GM18526 (cell line): ENCODE data around the gene ZDHHC18.

ENCODE experiments used
- POLR2A ChIP-seq: IDR thresholded peaks from 3 replicates; pipeline ENCODE4 v1.6.1; 2011; ENCODE audit not compliant: insufficient read length; ENCODE audit errors: extremely low read depth

Gene ZDHHC18

GRCh38 chr1:26848499-26848898, 22.0 kb downstream of the ZDHHC18 start:
- no peak for TF ChIP-seq POLR2A

- no peak for TF ChIP-seq POLR2A
These were observed 22.7 kb downstream of the ZDHHC18 start for GRCh38 chr1:26848941-26849774.

- no peak for TF ChIP-seq POLR2A
These were observed 24.7 kb downstream of the ZDHHC18 start for GRCh38 chr1:26851106-26851684.

GRCh38 chr1:26852701-26853100, 26.2 kb downstream of the ZDHHC18 start:
- no peak for TF ChIP-seq POLR2A

DNA sequence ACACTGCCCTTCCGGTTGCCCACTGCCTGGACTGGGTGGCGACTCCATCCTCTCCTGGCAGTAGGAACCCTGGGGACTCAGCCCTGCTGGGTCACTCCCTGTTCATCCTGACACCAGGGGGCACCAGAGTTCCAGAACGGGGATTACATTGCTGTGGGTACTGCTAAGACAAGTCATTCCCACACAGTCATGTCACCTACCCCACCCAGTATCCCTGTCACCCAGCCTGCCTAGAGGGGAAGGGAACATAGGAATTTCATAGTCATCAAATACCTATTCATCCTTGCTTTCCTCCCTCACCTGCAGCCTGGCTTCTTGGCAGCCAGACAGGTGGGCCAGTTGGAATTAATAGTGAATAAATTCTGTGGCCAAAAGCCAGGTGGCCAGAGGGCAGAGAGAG, 26.7 kb downstream of the ZDHHC18 start:
- no peak for TF ChIP-seq POLR2A

DNA sequence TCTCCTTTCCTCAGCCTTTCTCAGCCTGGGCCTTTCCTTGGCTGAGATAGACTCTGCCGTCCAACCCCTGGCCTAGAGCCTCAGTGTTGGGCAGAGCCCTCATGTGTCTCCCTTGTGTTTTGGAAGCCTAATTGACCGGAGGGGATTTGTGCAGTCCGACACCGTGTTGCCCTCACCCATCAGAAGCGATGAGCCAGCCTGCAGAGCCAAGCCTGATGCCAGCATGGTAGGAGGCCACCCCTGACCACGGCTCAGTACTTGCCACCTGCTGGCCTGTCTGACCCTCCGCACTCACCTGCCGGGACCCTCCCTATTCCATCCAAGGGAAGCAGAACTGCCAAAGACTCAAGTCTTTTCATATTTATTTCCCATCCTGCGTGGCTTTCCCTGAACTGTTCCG, 27.1 kb downstream of the ZDHHC18 start:
- TF ChIP-seq POLR2A, result no peak

DNA sequence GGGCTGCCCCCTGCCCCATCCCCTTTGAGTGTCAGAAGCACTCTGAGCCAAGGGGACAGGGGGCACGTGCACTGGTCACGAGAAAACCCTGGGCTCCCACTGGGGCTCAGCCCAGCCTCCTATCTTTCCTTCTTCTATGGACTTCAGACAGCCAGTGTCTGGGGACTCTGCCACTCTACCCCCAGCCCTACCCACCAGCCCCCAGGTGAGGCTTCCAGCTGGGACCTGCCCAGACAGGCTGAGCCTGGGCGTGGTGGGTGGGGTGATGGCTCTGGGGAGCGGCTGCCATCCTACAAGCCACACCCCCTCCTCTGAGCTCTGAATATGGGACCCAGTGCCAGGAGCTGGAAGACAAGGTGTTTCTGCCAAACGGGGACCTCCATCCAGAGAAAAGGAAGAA, 28.4 kb downstream of the ZDHHC18 start:
- TF ChIP-seq POLR2A, result no peak

DNA sequence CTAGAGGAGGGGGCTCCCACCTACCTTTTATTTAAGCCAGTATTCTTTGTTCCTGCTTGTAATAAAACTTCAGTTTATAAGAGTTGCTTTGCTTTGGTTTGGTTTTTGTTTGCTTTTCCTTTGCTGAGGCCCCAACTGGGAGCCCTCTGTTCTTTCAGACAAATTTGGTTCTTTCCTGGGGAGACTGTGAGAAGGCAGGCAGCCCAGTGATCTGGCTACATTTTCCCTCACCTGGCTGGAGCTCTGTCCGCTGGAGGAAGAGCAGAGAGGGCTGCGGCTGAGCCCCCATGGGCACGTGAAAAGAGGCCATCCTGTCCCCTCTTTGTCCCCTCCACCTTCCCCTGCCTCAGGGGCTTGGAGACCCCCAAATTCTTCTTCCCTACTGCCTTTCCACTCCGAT, 29.1 kb downstream of the ZDHHC18 start:
- no peak for TF ChIP-seq POLR2A

DNA sequence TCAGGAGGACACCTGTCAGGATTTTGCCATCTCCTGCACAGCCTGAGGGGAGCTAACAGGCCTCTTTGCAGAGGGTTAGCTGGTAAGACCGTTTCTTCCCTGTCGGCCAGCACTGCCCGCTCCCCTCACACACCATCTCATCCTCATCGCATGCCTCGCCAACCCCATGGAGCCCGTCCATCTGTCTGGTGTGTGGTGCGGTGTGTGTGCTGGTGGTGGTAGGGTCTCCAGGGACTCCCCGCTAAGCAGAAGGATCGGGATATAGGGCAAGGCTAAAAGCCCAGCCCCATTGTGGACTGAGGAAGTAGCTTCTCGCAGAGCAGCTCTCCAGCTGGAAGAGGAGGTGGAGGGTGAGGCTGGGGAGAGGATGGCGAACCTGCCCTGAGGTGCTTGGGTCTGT, 29.7 kb downstream of the ZDHHC18 start:
- no peak for TF ChIP-seq POLR2A

- no peak for TF ChIP-seq POLR2A
These were observed 30.3 kb downstream of the ZDHHC18 start for GRCh38 chr1:26856604-26857469.

DNA sequence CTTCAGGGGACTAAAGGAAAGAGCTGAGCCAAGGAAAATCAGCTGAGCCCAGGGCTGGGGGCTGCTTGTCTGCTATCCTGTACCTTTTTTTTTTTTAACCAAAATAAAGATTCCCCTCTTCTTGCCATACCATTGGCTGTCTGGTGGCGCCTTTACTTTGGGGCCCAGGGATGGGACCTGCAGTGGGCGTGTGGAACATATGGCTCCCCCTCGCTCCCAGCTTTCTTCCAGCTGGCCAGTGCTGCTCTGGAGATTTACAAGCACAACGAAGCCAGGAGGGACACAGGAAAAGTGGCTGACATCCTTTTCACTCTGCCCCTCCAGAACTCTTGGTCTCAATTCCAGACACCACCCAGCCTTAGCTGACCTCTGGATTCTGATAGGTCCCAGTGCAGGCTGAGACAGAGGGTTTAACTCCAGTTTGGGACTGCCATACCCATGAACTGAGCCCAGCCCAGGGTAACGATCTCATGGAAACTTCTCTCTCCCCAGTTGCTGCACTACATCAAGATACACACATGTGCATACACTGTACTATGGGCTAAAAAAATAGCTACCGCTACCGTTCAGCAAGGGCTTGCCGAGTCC, 31.1 kb downstream of the ZDHHC18 start:
- no peak for TF ChIP-seq POLR2A

- TF ChIP-seq POLR2A, result no peak
These were observed 31.7 kb downstream of the ZDHHC18 start for GRCh38 chr1:26858160-26858559.

DNA sequence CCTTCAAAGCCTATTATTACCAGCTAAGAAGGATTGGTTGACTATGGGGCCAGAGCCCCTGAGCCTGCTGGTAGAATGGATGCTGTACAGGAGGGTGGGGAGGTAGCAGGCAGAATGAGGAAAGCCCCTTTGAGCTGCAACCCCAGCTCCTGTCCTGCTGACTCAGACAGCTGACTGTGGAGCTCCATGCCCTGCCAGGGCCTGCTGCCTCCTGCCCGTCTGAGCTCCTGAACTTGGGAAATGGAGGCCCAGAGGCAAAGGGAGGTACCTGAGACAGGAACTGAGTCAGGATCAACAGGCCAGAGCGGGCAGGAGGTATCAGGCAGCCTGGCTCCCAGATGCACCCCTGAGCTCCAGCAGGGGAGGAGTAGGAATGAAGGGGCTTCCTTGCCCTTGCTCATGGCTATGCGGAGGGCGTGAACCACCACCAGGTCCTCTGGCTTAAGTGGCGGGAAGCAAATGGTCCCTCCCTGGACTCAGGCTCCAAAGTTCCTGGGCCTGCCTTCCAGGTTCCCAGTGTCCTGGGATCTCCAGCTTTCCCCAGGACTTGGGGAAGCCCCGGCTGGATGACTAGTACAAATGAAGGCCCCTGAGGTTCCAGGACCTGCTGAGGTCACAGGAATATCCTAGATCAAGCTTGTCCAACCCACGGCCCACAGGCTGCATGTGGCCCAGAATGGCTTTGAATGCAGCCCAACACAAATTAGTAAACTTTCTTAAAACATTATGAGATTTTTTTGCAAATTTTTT, 32.6 kb downstream of the ZDHHC18 start:
- TF ChIP-seq POLR2A, result no peak

GRCh38 chr1:26861286-26861701, 34.8 kb downstream of the ZDHHC18 start:
- TF ChIP-seq POLR2A, result no peak

DNA sequence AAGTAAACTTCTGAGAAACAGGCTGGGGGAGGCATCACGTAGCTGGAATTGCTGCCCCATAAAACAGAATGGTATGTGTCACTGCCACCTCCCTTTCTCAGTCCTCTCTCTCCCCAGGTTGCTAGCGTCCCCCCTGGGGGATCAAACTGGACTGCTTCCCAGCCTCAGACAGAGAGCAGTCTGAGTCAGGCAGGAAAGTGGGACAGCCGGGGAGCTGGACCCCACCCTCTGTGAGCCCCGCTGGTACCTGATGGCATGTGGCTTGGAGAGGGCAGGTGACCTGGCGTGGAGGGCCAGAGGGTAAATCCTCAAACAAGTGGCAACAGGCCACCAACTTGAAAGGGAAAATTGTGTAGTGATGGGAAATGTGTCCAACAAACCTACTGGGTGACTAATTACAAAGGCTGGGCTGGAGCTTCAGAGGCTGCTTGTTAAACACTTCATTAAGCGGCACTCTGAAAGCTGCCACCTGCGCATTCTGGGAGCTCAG, 35.4 kb downstream of the ZDHHC18 start:
- TF ChIP-seq POLR2A, result no peak
